ENCODE measurements around the gene SLC7A9.

SLC7A9 gene

DNA sequence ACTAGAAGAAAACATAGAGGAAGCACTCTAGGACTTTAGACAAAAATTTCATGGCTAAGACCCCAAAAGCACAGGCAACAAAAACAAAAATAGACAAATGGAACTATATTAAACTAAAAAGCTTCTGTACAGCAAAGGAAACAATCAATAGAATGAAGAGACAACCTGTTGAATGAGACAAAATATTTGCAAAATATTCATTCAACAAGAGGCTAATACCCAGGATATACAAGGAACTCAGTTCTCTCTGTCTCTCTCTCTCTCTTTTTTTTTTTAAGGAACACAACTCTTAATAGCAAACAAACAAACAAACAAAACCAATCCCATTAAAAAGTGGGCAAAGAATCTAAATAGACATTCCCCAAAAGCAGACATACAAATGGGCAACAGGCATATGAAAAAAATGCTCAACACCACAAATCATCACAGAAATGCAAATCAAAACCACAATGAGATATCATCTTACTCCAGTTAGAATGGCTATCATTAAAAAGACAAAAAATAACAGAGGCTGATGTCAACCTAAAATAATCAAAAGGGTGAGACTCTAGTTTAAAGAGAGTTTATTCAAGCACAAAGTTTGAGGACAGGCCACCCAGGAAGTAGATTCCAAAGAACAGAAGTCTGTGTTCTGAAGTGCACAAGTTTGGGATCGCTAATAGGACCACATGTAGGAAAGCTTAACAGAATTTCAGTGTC, 27.1 kb upstream of the SLC7A9 start:
- H3K4me3 ChIP-seq (ENCODE audit: low read length): no peak overlapping the region
- H4K20me1 ChIP-seq (ENCODE audit: insufficient read depth, low read length): no peaks in the 10 kb centered on the region
- peaks cover 28% of the 10 kb centered on the region for H3K36me3 ChIP-seq (replicated peaks; ENCODE audit: low read depth, low read length)
- no peaks in the 10 kb centered on the region for H3K79me2 ChIP-seq (ENCODE audit: low read length)
- H2AFZ ChIP-seq (ENCODE audit: low read depth, low read length): no peak overlapping the region
- no peak for TF ChIP-seq EZH2phosphoT487 (IDR thresholded peaks at IDR 0.05; ENCODE audit: low read depth)
- TF ChIP-seq, protein P1, sequence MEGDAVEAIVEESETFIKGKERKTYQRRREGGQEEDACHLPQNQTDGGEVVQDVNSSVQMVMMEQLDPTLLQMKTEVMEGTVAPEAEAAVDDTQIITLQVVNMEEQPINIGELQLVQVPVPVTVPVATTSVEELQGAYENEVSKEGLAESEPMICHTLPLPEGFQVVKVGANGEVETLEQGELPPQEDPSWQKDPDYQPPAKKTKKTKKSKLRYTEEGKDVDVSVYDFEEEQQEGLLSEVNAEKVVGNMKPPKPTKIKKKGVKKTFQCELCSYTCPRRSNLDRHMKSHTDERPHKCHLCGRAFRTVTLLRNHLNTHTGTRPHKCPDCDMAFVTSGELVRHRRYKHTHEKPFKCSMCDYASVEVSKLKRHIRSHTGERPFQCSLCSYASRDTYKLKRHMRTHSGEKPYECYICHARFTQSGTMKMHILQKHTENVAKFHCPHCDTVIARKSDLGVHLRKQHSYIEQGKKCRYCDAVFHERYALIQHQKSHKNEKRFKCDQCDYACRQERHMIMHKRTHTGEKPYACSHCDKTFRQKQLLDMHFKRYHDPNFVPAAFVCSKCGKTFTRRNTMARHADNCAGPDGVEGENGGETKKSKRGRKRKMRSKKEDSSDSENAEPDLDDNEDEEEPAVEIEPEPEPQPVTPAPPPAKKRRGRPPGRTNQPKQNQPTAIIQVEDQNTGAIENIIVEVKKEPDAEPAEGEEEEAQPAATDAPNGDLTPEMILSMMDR (IDR thresholded peaks at IDR 0.05; ENCODE audit: low read depth, low read length): no peak
- peaks cover 21% of the 10 kb centered on the region; the same call in 1 of the 2 replicates for H3K9me3 ChIP-seq (ENCODE audit: insufficient read depth, low read length)
- H3K4me2 ChIP-seq (ENCODE audit: low read length): no peak overlapping the region
- H3K9ac ChIP-seq (ENCODE audit: low read length): no peak overlapping the region
- no peaks in the 10 kb centered on the region for H3K27me3 ChIP-seq (ENCODE audit: low read depth, low read length)
- H3K4me1 ChIP-seq (ENCODE audit: low read length): peaks cover 13% of the 10 kb centered on the region
- no peak overlapping the region for H3K27ac ChIP-seq (ENCODE audit: low read length)

DNA sequence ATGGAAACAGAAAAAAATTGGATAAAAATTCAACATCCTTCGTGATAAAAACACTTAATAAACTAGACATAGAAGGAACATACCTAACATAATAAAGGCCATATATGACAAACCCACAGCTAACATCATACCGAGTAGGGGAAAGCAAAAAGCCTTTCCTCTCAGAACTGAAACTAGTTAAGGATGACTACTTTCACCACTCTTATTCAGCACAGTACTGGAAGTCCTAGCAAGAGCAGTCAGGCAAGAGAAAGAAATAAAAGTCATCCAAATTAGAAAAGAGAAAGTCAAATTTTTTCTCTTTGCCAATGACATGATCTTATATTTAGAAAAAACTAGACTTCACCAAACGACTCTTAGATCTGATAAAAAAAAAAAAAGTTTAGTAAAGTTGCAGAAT, 25.8 kb upstream of the SLC7A9 start:
- Histone ChIP-seq H3K9me3 (ENCODE audit: insufficient read depth, low read length) (peaks cover 29% of the 10 kb centered on the region; the same call in 1 of the 2 replicates), H4K20me1 (ENCODE audit: insufficient read depth, low read length) (no peaks in the 10 kb centered on the region), H3K9ac (ENCODE audit: low read length) (no peak overlapping the region), H3K4me1 (ENCODE audit: low read length) (peaks cover 13% of the 10 kb centered on the region), H3K79me2 (ENCODE audit: low read length) (no peaks in the 10 kb centered on the region), H3K4me3 (ENCODE audit: low read length) (no peak overlapping the region), H3K27me3 (ENCODE audit: low read depth, low read length) (no peaks in the 10 kb centered on the region), H2AFZ (ENCODE audit: low read depth, low read length) (no peak overlapping the region), H3K27ac (ENCODE audit: low read length) (no peak overlapping the region), H3K36me3 (replicated peaks; ENCODE audit: low read depth, low read length) (peaks cover 31% of the 10 kb centered on the region), H3K4me2 (ENCODE audit: low read length) (peak overlapping the region; percentile 27; the same call in 1 of the 2 replicates)
- TF ChIP-seq, protein P1 (IDR thresholded peaks at IDR 0.05; ENCODE audit: low read depth, low read length): no peak
- no peak for TF ChIP-seq EZH2phosphoT487 (IDR thresholded peaks at IDR 0.05; ENCODE audit: low read depth)

DNA sequence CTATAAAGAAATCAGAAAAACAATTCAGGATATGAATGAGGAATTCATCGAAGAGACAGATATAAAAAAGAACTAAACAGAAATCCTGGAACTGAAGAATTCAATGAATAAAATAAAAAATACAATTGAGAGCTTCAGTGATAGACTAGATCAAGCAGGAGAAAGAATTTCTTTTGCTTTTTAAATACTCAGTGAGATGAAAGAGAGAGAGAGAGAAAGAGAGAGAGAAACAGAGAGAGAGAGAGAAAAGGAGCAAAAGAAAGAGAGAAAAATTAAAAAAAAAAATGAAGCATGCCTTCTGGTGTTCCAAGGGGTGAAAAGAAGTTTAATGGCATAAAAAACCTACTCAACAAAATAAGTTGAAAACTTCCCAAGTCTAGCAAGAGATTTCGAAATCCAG, 22.0 kb upstream of the SLC7A9 start:
- TF ChIP-seq EZH2phosphoT487 (IDR thresholded peaks at IDR 0.05; ENCODE audit: low read depth): no peak
- TF ChIP-seq, protein P1 (IDR thresholded peaks at IDR 0.05; ENCODE audit: low read depth, low read length): no peak
- Histone ChIP-seq H3K4me1 (ENCODE audit: low read length) (peaks cover 13% of the 10 kb centered on the region), H3K4me3 (ENCODE audit: low read length) (no peak overlapping the region), H3K79me2 (ENCODE audit: low read length) (no peaks in the 10 kb centered on the region), H3K36me3 (replicated peaks; ENCODE audit: low read depth, low read length) (peaks cover 22% of the 10 kb centered on the region), H4K20me1 (ENCODE audit: insufficient read depth, low read length) (no peaks in the 10 kb centered on the region), H3K27ac (ENCODE audit: low read length) (no peak overlapping the region), H3K4me2 (ENCODE audit: low read length) (no peak overlapping the region), H3K9ac (ENCODE audit: low read length) (no peak overlapping the region), H3K9me3 (ENCODE audit: insufficient read depth, low read length) (peaks cover 29% of the 10 kb centered on the region; the same call in 1 of the 2 replicates), H2AFZ (ENCODE audit: low read depth, low read length) (no peak overlapping the region), H3K27me3 (ENCODE audit: low read depth, low read length) (no peaks in the 10 kb centered on the region)

DNA sequence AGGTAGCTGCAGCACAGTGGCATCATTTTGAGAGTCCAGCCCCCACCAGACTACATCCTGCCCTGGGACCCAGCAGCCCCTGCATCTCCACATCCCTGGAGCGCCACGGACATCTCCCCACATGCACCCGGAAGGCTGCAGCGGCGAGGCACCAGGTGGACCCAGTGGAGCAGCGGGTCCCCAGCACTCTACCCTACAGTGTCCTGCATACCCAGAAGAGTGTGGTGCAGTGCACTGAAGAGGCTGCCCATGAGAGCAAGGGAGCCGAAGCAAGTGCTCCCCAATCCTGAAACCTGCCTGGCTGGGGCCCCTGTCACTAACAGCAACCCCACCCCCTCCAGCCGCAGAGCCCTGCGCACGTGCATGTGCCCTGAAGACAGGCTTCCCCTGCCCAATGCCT, 21.3 kb upstream of the SLC7A9 start:
- Histone ChIP-seq H2AFZ (ENCODE audit: low read depth, low read length) (no peak overlapping the region), H4K20me1 (ENCODE audit: insufficient read depth, low read length) (no peaks in the 10 kb centered on the region), H3K79me2 (ENCODE audit: low read length) (no peaks in the 10 kb centered on the region), H3K27ac (ENCODE audit: low read length) (no peak overlapping the region), H3K36me3 (replicated peaks; ENCODE audit: low read depth, low read length) (peaks cover 21% of the 10 kb centered on the region), H3K4me1 (ENCODE audit: low read length) (peaks cover 12% of the 10 kb centered on the region), H3K4me3 (ENCODE audit: low read length) (no peak overlapping the region), H3K4me2 (ENCODE audit: low read length) (no peak overlapping the region), H3K9me3 (ENCODE audit: insufficient read depth, low read length) (peaks cover 29% of the 10 kb centered on the region; the same call in 1 of the 2 replicates), H3K9ac (ENCODE audit: low read length) (no peak overlapping the region), H3K27me3 (ENCODE audit: low read depth, low read length) (no peaks in the 10 kb centered on the region)
- TF ChIP-seq, protein P1 (IDR thresholded peaks at IDR 0.05; ENCODE audit: low read depth, low read length): no peak

Measured in OCI-LY3 (cell line).